SIG-M5 treated with dmso at 0.1 percent for 504 hours (cell line): Measurements from ENCODE around the gene CNTN4.
"Not testable (repeated sequence)": the region's sequence is repeated elsewhere in the genome, so short reads cannot be mapped to it uniquely, and the experiment has no call there.

Experiments used
- DNase-seq: peaks from one replicate; lab custom pipeline; 2025; ENCODE audit not compliant: unreplicated experiment; lab: John Stamatoyannopoulos, UW

The CNTN4 gene

DNA sequence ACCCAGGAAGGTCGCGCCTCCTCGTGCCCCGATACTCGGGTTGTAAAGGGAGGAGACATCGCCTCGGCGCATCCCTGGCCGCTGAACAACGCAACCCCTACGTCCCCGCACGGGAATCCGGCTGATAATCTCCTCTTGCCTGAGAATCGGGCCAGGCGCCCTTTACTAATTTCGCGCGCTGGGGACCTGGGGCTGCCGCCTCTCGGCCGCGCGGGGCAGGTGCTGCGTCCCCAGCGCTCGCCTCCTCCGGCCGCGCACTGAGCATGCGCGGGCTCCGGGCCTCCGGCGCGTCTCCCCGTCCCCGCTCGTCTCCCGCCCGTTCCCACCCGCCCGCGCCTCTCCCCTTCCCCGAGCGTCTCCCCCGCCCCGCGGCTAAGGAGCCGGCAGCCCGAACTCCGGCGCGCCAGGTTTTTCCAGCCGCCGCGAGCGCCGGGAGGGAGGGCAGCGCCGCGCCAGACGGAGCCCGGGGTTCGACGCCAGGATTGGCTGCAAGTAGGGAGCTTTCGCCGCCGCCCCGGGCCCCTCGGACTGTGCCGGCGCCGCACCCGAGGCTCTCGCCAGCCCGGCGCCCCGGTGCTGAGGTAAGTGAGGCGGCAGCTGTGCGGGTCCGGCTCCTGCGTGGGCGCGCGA lies at the start of gene CNTN4:
Gene CNTN4 (plus strand): TSS at position 469 of the 630 bp plus-strand sequence.
- DNase-seq, result no peak

DNA sequence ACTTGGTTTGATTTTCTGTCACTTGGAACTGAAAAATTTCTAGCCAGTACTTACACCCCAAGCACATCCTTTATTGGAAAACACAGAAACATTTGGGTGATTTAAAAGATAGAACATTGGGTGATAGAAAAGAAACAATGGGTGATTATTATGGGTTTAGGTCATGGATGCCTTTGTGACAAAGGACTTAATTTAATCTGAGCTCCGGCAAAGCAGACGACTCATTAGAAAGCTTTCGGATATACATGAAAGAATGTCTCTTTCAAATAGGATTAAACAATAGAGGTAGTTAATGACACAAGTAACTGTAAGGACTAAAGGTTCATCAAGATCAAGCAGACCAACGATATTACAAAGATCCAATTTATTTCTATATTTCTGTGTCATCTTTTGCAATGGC lies 37.3 kb upstream of the CNTN4 start:
- no peak for DNase-seq

DNA sequence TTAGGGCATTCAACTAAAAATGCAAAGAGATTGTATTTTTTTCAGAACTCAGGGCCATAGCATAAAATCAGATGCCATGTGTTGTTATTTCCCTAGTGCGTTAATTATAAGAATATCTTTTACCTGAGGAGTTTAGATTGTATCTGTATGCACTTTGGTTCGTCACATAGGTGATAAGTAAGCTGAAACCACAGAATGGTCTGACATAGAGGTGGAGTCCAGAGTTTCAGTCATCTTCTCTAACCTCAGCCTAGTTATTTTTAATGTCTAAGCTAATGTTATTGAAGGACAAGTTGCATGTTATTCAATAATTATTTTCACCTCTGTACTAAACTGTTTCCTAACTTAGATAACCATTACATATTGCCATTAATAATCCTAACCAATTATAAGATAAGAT lies 27.1 kb upstream of the CNTN4 start:
- no peak for DNase-seq

DNA sequence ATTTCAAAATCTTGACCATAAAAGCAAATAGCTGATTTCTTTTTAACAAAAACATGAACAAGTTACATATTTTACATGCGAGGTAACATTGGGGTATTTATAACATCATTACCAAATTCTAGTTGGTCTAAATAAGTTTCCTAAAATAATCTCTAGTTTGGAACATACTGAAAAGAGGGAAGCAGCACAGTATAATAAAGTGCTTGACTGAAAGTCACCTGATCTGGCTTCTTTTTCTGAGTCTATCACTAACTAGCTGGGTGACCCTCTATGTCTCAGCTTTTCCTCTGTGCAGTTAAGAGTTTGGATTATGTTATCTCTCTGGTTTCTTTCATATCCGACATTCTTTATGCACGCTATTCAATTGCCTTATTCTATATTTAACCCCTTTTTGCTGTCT lies 19.8 kb upstream of the CNTN4 start:
- no peak for DNase-seq

DNA sequence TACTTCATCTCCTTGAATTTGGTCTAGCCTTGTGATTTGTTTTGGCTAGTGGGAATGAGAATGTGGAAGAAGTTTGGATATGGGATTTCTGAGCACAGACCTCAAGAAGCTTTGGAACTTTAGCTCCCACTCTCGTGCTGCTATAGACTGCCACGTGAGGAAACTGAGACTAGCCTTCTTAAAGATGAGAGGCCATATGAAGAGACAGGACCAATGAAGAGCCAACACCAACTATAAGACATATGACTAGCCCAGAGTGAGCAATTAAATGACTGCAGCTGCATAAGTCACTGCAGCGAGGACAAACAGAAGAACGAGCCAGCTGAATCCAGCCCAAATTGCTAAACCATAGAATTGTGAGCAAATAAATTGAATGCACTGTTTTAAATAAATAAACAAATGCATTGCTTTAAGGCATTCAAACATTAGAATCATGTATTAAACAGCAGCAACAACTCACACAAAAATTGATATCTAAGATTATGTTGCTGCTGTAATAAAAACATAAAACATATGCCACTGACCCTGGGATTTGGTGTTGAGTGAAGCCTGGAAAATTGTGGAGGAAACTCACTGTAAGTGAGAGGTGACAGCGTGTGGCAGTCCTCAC lies 15.7 kb upstream of the CNTN4 start:
- DNase-seq, result no peak

DNA sequence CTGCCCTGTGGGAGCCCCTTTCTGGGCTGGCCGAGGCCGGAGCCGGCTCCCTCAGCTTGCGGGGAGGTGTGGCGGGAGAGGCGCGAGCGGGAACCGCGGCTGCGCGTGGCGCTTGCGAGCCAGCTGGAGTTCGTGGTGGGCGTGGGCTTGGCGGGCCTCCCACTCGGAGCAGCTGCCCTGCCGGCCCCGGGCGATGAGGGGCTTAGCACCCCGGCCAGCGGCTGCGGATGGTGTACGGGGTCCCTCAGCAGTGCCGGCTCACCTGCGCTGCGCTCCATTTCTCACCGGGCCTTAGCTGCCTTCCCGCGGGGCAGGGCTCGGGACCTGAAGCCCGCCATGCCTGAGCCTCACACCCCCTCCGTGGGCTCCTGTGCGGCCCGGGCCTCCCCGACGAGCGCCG lies 15.1 kb upstream of the CNTN4 start:
- not testable (repeated sequence) for DNase-seq

DNA sequence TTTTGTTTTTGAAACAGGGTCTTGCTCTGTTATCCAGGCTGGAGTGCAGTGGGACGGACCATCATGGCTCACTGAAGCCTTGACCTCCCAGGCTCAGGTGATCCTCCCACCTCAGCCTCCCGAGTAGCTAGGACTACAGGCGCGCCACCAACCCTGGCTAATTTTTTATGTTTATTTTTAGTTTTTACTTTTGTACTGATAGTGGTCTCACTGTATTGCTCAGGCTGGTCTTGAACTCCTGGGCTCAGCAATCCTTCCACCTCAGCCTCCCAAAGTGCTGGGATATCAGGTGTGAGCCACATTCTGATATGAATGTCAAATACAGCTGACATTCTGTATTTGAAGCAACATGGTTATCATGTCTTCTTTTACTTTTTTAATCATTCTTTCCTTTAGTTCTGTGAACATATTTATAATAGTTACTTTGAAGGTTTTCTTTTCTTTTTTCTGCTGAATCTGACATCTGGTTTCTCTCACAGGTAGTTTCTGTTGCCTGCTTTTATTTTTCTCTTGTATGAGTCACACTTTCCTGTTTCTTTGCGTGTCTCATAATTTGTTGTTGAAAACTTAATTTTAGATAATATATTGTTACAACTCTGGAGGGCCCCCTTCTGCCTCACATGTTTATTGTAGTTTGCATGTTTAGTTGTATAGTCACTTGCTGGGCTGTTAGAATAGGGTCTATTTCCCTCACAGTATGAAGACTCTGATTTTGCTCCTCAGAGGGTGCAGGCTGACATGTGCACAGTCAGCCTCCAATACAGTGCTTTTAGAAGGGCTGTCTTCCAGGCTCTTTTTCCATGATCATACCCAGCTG lies 8.4 kb upstream of the CNTN4 start:
- DNase-seq, result no peak

DNA sequence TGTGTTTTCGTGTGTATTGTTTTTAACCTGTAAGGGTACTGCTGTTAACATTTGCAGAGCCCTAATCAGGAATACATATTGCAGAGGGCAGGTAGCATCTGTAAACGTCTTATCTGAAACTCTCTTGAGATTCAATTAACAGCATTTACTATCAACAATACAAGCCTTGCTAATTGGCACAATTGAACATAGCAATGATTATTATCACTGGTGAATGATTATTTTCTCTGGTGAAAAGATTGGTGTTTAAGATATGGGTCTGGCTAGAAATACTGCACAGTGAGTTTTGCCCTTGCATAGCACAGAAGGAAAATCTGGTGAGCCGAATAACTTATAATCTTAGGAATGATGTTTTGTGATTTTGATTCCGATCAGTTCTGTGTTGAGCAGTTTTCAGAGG lies 5.9 kb upstream of the CNTN4 start:
- no peak for DNase-seq

DNA sequence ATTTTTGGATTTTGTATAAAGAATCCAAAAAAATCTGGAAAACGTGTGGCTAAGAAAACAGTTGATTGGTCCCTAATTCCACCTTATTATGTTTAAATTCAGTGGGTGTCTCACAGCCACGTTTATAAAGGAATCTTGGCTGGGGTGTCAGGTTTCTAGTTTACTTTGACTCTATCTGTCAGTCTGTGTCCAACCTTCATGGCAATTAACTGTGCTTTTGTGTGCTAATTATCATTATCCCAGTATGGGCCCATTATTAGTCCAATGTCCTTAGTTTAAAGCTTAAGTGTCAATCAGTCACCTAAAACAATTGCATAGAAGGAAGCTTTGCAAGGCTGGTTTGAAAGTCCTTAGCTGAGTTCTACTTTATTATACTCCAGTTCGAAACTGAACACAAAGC lies 3.7 kb upstream of the CNTN4 start:
- DNase-seq, result no peak

DNA sequence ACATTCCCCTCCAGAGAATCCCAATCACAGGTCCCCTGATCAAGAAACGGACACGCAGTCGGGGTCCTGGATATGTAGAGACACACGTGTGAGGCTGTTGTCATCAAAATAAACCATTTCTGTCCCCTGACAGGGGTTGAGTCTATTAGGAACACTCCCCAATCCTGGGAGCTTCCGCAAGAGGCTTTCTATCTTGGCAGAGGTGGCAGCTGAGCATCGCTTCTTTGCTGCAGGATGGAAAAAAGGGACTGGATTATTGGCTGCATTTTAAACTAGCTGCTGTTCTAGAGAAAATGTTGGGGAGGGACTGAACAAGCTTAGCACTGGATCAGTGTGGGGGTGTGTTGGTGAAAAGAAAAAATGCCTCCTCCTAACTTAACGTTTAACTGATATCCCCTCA lies 2.5 kb upstream of the CNTN4 start:
- no peak for DNase-seq

DNA sequence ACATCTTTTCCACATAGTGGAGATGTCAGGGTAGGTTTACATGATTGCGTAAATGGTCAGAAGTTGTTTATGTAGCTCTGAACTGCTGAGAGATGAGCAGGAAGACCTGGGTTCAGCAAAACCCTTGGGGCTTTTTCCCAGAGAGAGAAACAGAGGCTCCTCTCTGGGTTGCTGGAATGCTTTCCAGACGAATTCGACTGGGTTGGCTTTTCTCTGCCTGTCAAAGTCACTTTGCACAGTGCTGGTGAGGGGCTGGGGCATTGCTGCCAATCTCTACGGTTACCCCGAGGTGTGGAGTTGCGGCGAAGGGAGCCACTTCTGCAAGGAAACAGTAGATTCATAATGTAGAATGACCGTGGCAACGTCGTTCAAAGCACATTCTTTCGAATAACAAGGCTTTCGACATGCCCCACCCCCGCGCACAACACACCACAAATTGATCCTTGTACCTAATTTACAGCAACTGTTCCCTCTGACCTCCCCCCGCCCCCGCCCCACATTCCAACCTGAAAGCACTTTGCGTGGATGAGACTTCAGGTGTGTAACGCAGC lies 950 bp upstream of the CNTN4 start:
- no peak for DNase-seq

DNA sequence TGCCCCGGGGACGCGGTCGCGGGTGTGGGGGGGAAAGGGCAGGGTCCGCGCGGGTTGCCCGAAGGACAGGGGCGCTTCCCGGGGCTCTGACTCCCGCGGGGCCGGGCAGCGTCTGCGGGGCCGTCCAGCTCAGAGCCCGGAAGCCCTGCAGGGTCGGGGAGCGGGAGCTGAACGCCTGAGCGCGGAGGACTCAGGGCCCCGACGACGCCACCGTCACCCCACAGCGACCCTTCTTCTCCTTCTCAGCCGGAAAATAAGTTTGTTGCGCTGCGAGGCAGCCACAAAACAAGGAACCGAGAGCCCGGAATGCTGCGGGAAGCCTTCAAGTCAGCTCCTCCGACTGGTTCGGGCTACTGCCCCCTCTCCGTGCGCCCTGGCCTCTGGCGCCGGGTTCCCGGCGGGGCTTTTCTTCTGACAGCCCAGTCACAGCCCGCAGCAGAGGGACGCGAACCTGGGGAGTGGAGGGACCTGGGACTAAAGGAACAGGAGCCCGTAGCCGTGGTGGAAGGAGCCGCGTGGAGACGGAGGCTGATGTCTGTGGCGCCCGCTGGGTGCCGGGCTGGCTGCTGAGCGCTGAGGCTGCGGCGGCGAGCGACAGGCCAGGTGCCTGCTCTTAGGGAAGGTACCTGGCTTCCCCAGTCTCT lies 484 bp downstream of the CNTN4 start:
- DNase-seq, result no peak

DNA sequence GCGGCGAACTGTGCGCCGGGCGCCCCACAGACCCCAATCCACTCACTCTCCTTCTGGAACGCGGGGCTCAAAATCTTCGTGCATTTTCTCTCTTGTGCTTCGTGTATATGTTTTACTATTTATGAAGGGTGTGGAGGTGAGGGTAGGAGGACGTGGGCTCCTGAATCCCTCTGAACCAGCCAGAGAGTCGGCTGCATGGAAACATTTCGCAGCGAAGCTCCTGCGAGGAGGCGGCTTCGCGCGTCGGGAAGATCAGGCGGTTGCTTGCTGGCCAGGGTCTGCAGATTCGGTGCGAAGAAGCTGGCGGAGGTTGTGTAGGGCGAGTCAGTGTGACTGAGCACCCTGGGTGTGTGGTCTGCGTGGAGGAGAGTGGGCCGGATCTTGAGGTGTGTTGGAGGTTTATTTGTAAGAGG lies 1.1 kb downstream of the CNTN4 start:
- no peak for DNase-seq

DNA sequence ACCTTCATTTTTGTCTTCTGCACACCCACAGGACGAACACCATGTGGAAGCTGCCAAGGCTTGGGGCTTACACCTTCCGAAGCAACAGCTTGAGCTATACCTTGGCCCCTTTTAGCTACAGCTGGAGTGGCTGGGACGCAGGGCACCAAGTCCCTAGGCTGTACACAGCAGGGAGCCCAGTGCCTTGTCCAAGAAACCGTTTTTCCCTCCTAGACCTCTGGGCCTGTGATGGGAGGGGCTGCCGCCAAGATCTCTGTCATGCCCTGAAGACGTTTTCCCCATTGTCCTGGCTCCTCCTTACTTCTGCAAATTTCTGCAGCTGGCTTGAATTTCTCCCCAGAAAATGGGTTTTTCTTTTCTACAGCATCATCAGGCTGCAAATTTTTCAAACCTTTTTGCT lies 7.8 kb downstream of the CNTN4 start:
- DNase-seq, result no peak

DNA sequence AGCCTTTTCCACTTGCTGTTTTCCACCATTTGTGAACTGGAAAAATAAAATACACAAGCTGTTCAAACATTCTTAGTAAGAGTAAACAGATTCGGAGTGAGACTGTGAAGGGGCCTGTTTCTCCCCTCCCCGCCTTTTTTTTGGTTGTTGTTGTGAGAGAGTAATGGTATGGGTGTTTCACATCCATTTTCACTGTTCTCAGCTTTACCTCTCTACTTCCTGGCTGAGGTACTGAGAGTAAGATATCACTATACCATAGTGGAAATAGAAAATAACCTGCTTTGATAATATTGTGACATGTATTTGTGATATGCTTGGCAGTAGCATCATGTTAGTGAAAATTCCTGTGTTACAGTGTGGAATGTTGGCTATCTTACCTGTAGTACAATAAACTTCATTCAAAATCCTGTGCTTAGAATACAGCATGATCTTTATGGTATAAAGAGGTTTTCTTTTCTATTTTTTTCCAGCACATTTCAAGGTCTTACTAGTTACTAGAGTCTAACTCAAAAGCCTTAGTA lies 12.0 kb downstream of the CNTN4 start:
- DNase-seq, result no peak

DNA sequence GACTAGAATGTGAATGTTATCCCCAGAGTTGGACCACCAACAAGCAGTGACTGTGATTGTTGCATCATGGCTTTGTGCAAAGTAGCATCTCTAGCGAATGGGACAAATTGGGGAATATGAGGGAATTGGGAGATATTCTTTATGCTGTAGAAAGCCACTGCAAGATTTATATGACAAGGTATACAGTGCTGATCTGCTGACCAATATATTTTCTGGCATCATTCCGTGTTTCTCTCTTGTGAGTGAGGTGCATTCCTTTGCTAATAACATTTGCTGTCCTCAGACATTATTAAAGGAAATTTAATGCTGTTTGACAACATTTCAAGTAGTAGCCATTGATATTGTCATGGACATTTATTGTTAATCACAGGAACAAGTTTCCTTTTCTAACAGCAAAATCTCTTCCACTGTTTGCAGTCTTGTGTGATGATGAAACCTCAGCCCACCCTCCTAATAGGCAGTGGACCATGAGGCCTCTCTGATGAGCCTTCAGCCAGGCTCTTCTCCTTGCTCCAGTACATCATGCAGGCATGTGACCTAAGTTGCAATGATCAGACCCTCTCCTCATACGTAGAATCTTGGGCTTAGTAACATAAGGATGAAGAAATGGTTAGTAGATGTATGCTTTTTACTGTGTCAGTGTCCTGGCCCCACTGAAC lies 16.1 kb downstream of the CNTN4 start:
- no peak for DNase-seq

DNA sequence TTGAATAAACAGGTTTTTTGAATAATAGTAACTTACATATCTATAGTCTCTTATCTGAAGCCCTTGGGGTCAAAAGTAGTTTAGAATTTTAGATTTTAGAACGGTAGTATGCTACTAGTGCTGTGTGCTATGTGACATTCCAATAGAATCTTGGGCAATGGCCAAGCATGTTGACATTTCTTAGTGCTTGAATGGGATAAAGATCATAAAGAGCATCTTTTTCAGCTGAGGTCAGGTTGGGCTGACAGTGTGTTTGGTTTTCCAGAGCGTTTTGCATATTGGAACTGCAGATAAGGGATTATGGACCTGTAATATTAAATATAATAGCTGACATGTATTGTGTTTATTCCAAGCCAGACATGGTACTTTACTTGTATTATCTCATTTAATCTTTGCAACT lies 32.1 kb downstream of the CNTN4 start:
- DNase-seq, result no peak

DNA sequence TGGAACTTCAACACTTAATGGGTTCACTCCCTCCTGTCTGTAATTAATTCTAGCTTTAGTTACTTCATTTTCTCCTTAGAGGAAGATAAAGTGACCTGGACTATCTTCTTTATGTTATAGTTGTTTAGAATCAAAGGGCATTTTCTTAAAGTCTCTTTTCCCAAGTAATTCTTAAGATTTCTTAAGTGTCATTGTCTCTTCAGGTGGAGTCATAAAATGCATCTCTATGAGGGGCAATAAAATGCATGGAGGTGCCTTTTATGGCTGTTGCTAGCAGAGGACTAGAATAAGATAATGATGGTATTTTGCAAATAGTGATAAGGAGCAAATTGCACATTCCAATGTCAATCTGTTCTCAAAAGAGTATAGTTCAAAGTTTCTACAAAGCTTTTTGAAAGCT lies 34.5 kb downstream of the CNTN4 start:
- DNase-seq, result no peak

DNA sequence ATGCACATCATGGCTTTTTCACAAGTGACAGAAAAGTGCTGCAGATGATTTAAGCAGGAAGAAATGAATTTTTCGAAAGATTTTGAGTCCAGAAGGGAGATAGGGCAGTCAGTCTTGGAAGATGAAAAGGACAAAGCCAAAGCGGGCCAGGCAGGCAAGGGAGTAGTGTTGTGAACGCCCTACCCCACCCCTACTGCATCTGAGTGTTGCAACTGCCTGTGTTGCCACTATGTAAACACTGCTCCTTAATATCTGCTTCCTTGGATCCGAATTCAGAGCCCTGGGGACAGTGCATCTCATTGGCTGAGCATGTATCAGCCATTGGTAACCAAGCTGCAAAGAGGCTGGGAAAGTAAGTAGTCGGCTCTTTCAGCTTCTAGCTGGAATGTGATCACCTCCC lies 39.0 kb downstream of the CNTN4 start:
- no peak for DNase-seq

DNA sequence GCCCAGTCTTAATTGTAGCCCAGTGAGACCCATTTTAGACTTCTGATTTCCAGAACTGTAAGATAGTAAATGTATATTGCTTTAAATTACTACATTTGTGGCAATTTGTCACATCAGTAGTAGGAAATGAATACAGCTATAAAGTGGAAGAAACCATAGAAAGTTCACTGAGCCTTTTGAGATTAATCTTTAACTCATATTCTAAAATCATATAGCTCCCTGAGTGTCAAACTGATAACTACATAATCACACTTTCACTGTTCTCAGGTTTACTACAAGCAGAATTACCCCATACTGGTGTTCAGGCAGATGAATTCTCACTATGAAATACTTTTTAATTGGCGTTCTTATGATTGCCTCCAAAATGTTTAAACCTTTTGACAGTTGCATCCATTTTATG lies 42.8 kb downstream of the CNTN4 start:
- no peak for DNase-seq
